ENCODE measurements around the gene SLC23A3. TPM values are rescaled to one million over a fixed set of nuclear protein-coding genes. Genes with fewer than 3 reads are reported as not detected.

Gene SLC23A3
- total RNA-seq, 1 donor from 2014 or later: 1.6 TPM

Other genes with a start within 250 kb of the SLC23A3 start
- gene CDK5R2, start 210.4 kb downstream of the SLC23A3 start, total RNA-seq: 0.10 TPM in 1 of 2 replicates, not detected in the other
- not detected in 2 replicates for gene FEV, start 184.8 kb downstream of the SLC23A3 start, total RNA-seq
- not detected in 2 replicates for gene CRYBA2, start 176.6 kb downstream of the SLC23A3 start, total RNA-seq
- gene CFAP65, start 128.5 kb downstream of the SLC23A3 start, total RNA-seq: 0.65 TPM in 1 of 2 replicates, not detected in the other
- 0.25 TPM in 1 of 2 replicates, not detected in the other for gene IHH, start 109.1 kb downstream of the SLC23A3 start, total RNA-seq
- gene NHEJ1, start 9.2 kb downstream of the SLC23A3 start, total RNA-seq: 18.4 and 24.6 TPM in 2 replicates
- 39.1 and 46.3 TPM in 2 replicates for gene CNPPD1, start 6.9 kb upstream of the SLC23A3 start, total RNA-seq
- 65.6 and 73.5 TPM in 2 replicates for gene RETREG2, start 8.2 kb upstream of the SLC23A3 start, total RNA-seq
- gene ZFAND2B, start 36.8 kb upstream of the SLC23A3 start, total RNA-seq: 18.4 and 30.9 TPM in 2 replicates
- gene ABCB6, start 48.9 kb upstream of the SLC23A3 start, total RNA-seq: 17.2 and 23.9 TPM in 2 replicates
- 21.2 and 78.7 TPM in 2 replicates for gene ATG9A, start 59.6 kb upstream of the SLC23A3 start, total RNA-seq
- gene ANKZF1, start 59.8 kb upstream of the SLC23A3 start, total RNA-seq: 35.8 and 53.4 TPM in 2 replicates
- 9.8 and 12.9 TPM in 2 replicates for gene GLB1L, start 75.4 kb upstream of the SLC23A3 start, total RNA-seq
- 30.7 and 52.7 TPM in 2 replicates for gene STK16, start 75.5 kb upstream of the SLC23A3 start, total RNA-seq
- 0.25 TPM in 1 of 2 replicates, not detected in the other for gene TUBA4B, start 83.2 kb upstream of the SLC23A3 start, total RNA-seq
- 70.9 and 239 TPM in 2 replicates for gene TUBA4A, start 83.9 kb upstream of the SLC23A3 start, total RNA-seq
- gene DNAJB2, start 109.3 kb upstream of the SLC23A3 start, total RNA-seq: 83.7 and 90.7 TPM in 2 replicates
- gene PTPRN, start 139.4 kb upstream of the SLC23A3 start, total RNA-seq: 0.35 and 0.52 TPM in 2 replicates
- gene RESP18, start 162.7 kb upstream of the SLC23A3 start, total RNA-seq: not detected in 2 replicates
- 53.1 and 61.0 TPM in 2 replicates for gene DNPEP, start 217.9 kb upstream of the SLC23A3 start, total RNA-seq
- 0.30 and 0.69 TPM in 2 replicates for gene DES, start 248.3 kb upstream of the SLC23A3 start, total RNA-seq

Data from renal cortical epithelial cell (primary cell).